ENCODE data around the gene BID. TPM values are rescaled to one million over a fixed set of nuclear protein-coding genes. Genes with fewer than 3 reads are reported as not detected.

Gene BID
- total and polyA plus RNA-seq, 2 of the 8 experiments (the other 6 are each of a cell fraction or from before 2014, with no cell fraction given): 39.3 to 114 TPM

DNA sequence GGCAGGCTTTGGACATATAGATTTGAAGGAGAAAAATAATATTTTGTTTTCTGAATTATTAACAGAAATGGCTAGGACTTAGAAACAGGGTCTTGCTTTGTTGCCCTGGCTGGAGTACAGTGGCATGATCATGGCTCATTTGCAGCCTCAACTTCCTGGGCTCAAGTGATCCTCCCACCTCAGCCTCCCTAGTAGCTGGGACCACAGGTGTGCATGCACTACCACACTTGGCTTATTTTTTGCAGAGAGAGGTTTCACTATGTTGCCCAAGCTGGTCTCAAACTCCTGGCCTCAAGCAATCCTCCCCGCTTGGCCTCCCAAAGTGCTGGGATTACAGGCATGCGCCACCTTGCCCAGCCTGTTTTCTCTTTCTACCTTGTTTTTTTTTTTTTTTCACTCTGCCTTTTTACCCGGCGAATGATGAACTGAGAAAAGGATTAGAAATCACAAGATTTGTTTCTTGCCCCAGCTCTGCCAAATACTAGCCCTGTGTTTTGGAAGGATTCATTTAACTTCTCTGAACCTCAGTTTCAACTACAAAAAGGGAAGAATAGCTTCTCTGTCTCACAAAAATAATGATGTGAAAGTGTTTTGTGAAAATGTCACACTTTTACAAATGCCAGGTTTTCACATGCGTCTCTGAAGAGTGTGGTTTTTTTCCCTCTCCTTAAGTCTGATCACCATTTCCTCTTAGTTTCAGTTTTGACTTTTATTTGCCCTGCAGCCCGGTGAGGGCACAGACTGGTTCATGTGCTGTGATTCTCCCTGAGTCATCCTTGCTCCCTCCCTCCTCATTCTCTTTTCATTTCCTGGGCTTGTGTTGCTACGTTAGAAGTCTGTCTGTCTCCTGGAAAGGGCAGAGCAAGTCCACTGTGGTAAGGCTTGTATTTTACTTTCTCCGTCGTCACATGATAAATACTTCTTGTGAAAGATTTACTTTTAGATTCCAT is 68.0 kb downstream of the BID start:
- no peaks in the 10 kb centered on the region for H4K20me1 ChIP-seq (replicated peaks in 1 of 2; ENCODE audit: control insufficient read depth in 1 of 2, insufficient read depth in 2 of 2, low read length in 2 of 2)
- no peak overlapping the region for H3K4me2 ChIP-seq (ENCODE audit: insufficient read depth in 1 of 2, low read depth in 2 of 2, low read length in 2 of 2)
- H3K14ac ChIP-seq (ENCODE audit: insufficient read length): no peak overlapping the region
- H3K79me1 ChIP-seq (ENCODE audit: low read depth, low read length): no peaks in the 10 kb centered on the region
- H3K36me3 ChIP-seq (ENCODE audit: control insufficient read depth in 2 of 4, insufficient read depth in 4 of 4, low read length in 3 of 4): peaks cover 0 to 2% (median 0%) of the 10 kb centered on the region in 4 experiments; a peak in 1 of 8 replicates
- H3K27me3 ChIP-seq (replicated peaks in 1 of 4; ENCODE audit: control insufficient read depth in 3 of 4, extremely low read depth in 1 of 4, insufficient read depth in 3 of 4, low read length in 3 of 4): no peaks in the 10 kb centered on the region
- H3K9me3 ChIP-seq (ENCODE audit: insufficient read depth in 2 of 2, low read depth in 1 of 2, low read length in 1 of 2): no peaks in the 10 kb centered on the region
- H3K23me2 ChIP-seq (ENCODE audit: low read depth, low read length): no peaks in the 10 kb centered on the region; the same call in 1 of the 2 replicates
- H3K23ac ChIP-seq (ENCODE audit: insufficient read length): no peak overlapping the region
- no peak overlapping the region for H3K4me3 ChIP-seq (ENCODE audit: extremely low read depth in 1 of 4, insufficient read depth in 2 of 4, low read depth in 3 of 4, low read length in 4 of 4)
- no peak overlapping the region for H4K8ac ChIP-seq (ENCODE audit: extremely low read depth, insufficient read depth, low read length)
- TF ChIP-seq KDM1A (IDR thresholded peaks at IDR 0.05; ENCODE audit: borderline replicate concordance, low read length): 0 out of 2 replicates have a peak, but pooled peaks have one; percentile 30
- TF ChIP-seq, protein P1, sequence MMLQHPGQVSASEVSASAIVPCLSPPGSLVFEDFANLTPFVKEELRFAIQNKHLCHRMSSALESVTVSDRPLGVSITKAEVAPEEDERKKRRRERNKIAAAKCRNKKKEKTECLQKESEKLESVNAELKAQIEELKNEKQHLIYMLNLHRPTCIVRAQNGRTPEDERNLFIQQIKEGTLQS (IDR thresholded peaks at IDR 0.05; ENCODE audit: insufficient read depth, low read depth, low read length): no peak
- TF ChIP-seq SIX5 (IDR thresholded peaks at IDR 0.05; ENCODE audit: low read depth, low read length): no peak
- TF ChIP-seq MAFK (IDR thresholded peaks at IDR 0.05; ENCODE audit: low read depth, low read length): peak; percentile 62; the same call in 1 of the 2 replicates
- no peak overlapping the region for H2BK120ac ChIP-seq (replicated peaks; ENCODE audit: low read depth, low read length)
- FAIRE-seq (no peak), DNase-seq (ENCODE audit: low read depth in 1 of 2, low spot score in 2 of 2) (no peak)
- H3K56ac ChIP-seq (replicated peaks; ENCODE audit: insufficient read length, low read depth, low read length): no peak overlapping the region
- no peak overlapping the region for H2BK12ac ChIP-seq (ENCODE audit: low read depth, low read length)
- no peak overlapping the region for H3K4ac ChIP-seq (replicated peaks; ENCODE audit: insufficient read length, low read depth, low read length)
- no peaks in the 10 kb centered on the region for H3K79me2 ChIP-seq (ENCODE audit: control insufficient read depth in 1 of 2, insufficient read depth in 2 of 2, low read length in 2 of 2)
- no peak overlapping the region for H3K18ac ChIP-seq (ENCODE audit: extremely low read depth, low read length)
- no peak overlapping the region for H3K27ac ChIP-seq (ENCODE audit: low read depth, low read length)
- H3K9ac ChIP-seq (replicated peaks in 1 of 4; ENCODE audit: extremely low read depth in 1 of 4, low read depth in 3 of 4, low read length in 3 of 4): no peak overlapping the region
- H2BK5ac ChIP-seq (ENCODE audit: low read depth, low read length): no peak overlapping the region
- H2AK5ac ChIP-seq (ENCODE audit: low read depth, low read length): no peak overlapping the region
- 76% methylated on average over 9 of the region's 9 CpGs; no CpG with 5 or more reads in 1 of the 2 experiments for WGBS, 2 experiments (ENCODE audit: extremely low coverage in 1 of 2, insufficient coverage in 1 of 2, insufficient read length in 1 of 2, insufficient replicate concordance in 2 of 2, low coverage in 1 of 2, low lambda C conversion rate in 2 of 2, missing lambda C conversion rate in 1 of 2)
- H4K5ac ChIP-seq (ENCODE audit: insufficient read length, low read depth, low read length): no peak overlapping the region
- no peaks in the 10 kb centered on the region for H3K4me1 ChIP-seq (replicated peaks in 1 of 4; ENCODE audit: control insufficient read depth in 3 of 4, insufficient read depth in 4 of 4, low read length in 3 of 4)
- ChIA-PET CTCF (ENCODE audit: partially characterized antibody) (interaction anchor here (1.3 kb wide), 1 partner anchor 37 kb away, joined by 3 read pairs; no protein-coding TSS in a partner anchor), POLR2A (ENCODE audit: partially characterized antibody) (interaction anchor here (0.7 to 1.2 kb wide), 3 partner anchors 9 to 67 kb away, joined by 3 read pairs; no protein-coding TSS in a partner anchor)
- H2BK20ac ChIP-seq (ENCODE audit: low read length): no peak overlapping the region
- no peak overlapping the region for H2BK15ac ChIP-seq (ENCODE audit: low read length)
- no peak overlapping the region for H2AFZ ChIP-seq (ENCODE audit: low read length)
- no peak overlapping the region for H4K91ac ChIP-seq (replicated peaks; ENCODE audit: insufficient read length, low read length)
